Kidney (tissue), 14 donors: Measurements from ENCODE around the gene IL20. TPM values are rescaled to one million over a fixed set of nuclear protein-coding genes. Genes with fewer than 3 reads are reported as not detected.

Source experiments
- DNase-seq, 5 donors: peaks; one replicate each; pipeline ENCODE4 v3.0.0-alpha.2; 2013 to 2020
- FAIRE-seq: peaks from 2 replicates; lab custom pipeline; 2012; peaks lifted over from hg19 to GRCh38; lab: Jason Lieb, UNC
- H3K27ac ChIP-seq, 2 donors: one replicate each; pipeline ENCODE4 v1.7.0; 2013; ENCODE audit warnings: low read depth in 2 of 2, low read length in 2 of 2, inconsistent platforms in 1 of 2
- H3K27me3 ChIP-seq: one replicate; pipeline ENCODE4 v1.7.1; 2013; ENCODE audit warnings: low read length, inconsistent platforms; ENCODE audit not compliant: control insufficient read depth, insufficient read depth
- H3K36me3 ChIP-seq, 3 donors: one replicate each; pipeline versions ENCODE4 v1.7.0 to v1.7.1; 2013; ENCODE audit warnings: low read length in 3 of 3, control low read depth in 1 of 3, inconsistent platforms in 1 of 3; ENCODE audit not compliant: insufficient read depth in 3 of 3, control insufficient read depth in 2 of 3
- H3K4me1 ChIP-seq, 3 donors: one replicate each; pipeline versions ENCODE4 v1.7.0 to v1.7.1; 2013; ENCODE audit warnings: low read length in 3 of 3, inconsistent platforms in 1 of 3, low read depth in 1 of 3; ENCODE audit not compliant: control insufficient read depth in 2 of 3, insufficient read depth in 2 of 3
- H3K4me3 ChIP-seq, 3 donors: one replicate each; pipeline versions ENCODE4 v1.7.0 to v1.8.1; 2013; ENCODE audit warnings: low read length in 3 of 3, control low read depth in 1 of 3, inconsistent platforms in 1 of 3
- H3K9ac ChIP-seq, 3 donors: one replicate each; pipeline versions ENCODE4 v1.7.0 to v1.7.1; 2013; ENCODE audit warnings: low read length in 3 of 3, control low read depth in 1 of 3, inconsistent platforms in 1 of 3
- H3K9me3 ChIP-seq, 3 donors: one replicate each; pipeline versions ENCODE4 v1.7.0 to v1.7.1; 2013; ENCODE audit warnings: low read length in 3 of 3, control low read depth in 1 of 3, inconsistent platforms in 1 of 3; ENCODE audit not compliant: control insufficient read depth in 2 of 3, insufficient read depth in 1 of 3
- intact Hi-C: fragments of 100-400 bp; cut with DNase I; formaldehyde crosslinking; loops from one replicate; pipeline ENCODE4 v1.11.1; 2022
- polyA plus RNA-seq: library from polyadenylated mRNA; stranded (reverse); fragments of 350-450 nt; fragmentation: Illumina TruSeq; extraction: RNeasy Lipid Tissue Mini Kit (QIAGEN cat#74804); gene quantifications from one replicate; pipeline ENCODE4 v1.2.3, GENCODE V29; 2014; ENCODE audit warnings: low read depth, low replicate concordance; ENCODE audit not compliant: insufficient read depth
- total RNA-seq: library from RNA; stranded (reverse); fragmentation: NEBNext Ultra II Directional; extraction: Animal tissue kit (Norgen Biotek cat#: 25700); gene quantifications from one replicate; pipeline ENCODE4 v1.2.1, GENCODE V29; 2021
- TF ChIP-seq, protein P1 (sequence below): IDR thresholded peaks from 3 replicates; pipeline ENCODE4 v1.5.1; 2012; ENCODE audit warnings: mild to moderate bottlenecking, moderate library complexity, borderline replicate concordance; ENCODE audit not compliant: insufficient read depth; ENCODE audit errors: extremely low read depth
- donor health status: control.
- donor health status: control.
- donor health status: control.
- donor health status: control.
- donor health status: control.
- donor health status: DM: yes; HTN: yes; CAD: no.
- donor health status: Normal renal cell carcinoma (clear cell type).

The IL20 gene
- total and polyA plus RNA-seq, 2 donors from 2014 or later: not detected

- TF ChIP-seq, protein P1, sequence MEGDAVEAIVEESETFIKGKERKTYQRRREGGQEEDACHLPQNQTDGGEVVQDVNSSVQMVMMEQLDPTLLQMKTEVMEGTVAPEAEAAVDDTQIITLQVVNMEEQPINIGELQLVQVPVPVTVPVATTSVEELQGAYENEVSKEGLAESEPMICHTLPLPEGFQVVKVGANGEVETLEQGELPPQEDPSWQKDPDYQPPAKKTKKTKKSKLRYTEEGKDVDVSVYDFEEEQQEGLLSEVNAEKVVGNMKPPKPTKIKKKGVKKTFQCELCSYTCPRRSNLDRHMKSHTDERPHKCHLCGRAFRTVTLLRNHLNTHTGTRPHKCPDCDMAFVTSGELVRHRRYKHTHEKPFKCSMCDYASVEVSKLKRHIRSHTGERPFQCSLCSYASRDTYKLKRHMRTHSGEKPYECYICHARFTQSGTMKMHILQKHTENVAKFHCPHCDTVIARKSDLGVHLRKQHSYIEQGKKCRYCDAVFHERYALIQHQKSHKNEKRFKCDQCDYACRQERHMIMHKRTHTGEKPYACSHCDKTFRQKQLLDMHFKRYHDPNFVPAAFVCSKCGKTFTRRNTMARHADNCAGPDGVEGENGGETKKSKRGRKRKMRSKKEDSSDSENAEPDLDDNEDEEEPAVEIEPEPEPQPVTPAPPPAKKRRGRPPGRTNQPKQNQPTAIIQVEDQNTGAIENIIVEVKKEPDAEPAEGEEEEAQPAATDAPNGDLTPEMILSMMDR: no peak
- Histone ChIP-seq H3K9ac (no peak overlapping the region), H3K4me1 (no peaks in the 10 kb centered on the region), H3K9me3 (no peaks in the 10 kb centered on the region), H3K27ac (no peak overlapping the region), H3K27me3 (no peaks in the 10 kb centered on the region), H3K4me3 (no peak overlapping the region), H3K36me3 (no peaks in the 10 kb centered on the region)
- intact Hi-C loops: no loop called here
- FAIRE-seq: no peak
- DNase-seq: no peak
Observed at GRCh38 chr1:206867239-206867638, 1.8 kb downstream of the IL20 start.

DNA sequence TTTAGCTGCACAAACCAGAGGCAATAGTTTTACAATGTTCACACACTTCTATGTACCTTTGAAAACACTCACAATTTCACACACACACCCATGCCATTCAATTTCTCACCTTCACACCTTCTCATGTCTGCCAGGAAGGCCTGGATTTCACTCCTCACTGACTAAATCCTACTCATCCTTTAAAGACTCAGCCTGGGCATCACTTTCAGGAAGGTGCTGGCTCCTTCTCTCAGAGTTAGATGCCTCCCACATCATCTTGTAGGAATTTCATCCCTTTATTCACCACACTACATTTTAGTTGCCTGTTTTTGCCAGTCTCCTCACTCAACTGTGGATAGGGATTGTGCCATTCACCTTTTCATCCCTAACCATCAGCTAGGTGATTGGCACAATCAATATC lies 2.3 kb downstream of the IL20 start:
- H3K9ac ChIP-seq: no peak overlapping the region
- no peak for FAIRE-seq
- no peaks in the 10 kb centered on the region for H3K27me3 ChIP-seq
- no peaks in the 10 kb centered on the region for H3K4me1 ChIP-seq
- H3K27ac ChIP-seq: no peak overlapping the region
- no peaks in the 10 kb centered on the region for H3K36me3 ChIP-seq
- no peak overlapping the region for H3K4me3 ChIP-seq
- intact Hi-C loops: no loop called here
- DNase-seq: no peak
- no peaks in the 10 kb centered on the region for H3K9me3 ChIP-seq
- TF ChIP-seq, protein P1: no peak

GRCh38 chr1:206868264-206868663 lies 2.8 kb downstream of the IL20 start:
- TF ChIP-seq, protein P1: no peak
- H3K9ac ChIP-seq: no peak overlapping the region
- DNase-seq: no peak
- no peaks in the 10 kb centered on the region for H3K36me3 ChIP-seq
- intact Hi-C loops: no loop called here
- H3K4me3 ChIP-seq: no peak overlapping the region
- H3K9me3 ChIP-seq: no peaks in the 10 kb centered on the region
- no peak for FAIRE-seq
- H3K27me3 ChIP-seq: no peaks in the 10 kb centered on the region
- no peaks in the 10 kb centered on the region for H3K4me1 ChIP-seq
- H3K27ac ChIP-seq: no peak overlapping the region

GRCh38 chr1:206872139-206872538 lies 6.7 kb downstream of the IL20 start:
- TF ChIP-seq, protein P1: no peak
- H3K27me3 ChIP-seq: no peaks in the 10 kb centered on the region
- H3K36me3 ChIP-seq: no peaks in the 10 kb centered on the region
- H3K4me3 ChIP-seq: no peak overlapping the region
- no peaks in the 10 kb centered on the region for H3K4me1 ChIP-seq
- no peaks in the 10 kb centered on the region for H3K9me3 ChIP-seq
- intact Hi-C loops: no loop called here
- DNase-seq (no peak), FAIRE-seq (no peak)
- no peak overlapping the region for H3K9ac ChIP-seq
- H3K27ac ChIP-seq: no peak overlapping the region
